EL (cell line): Measurements from ENCODE around the gene SENP7.
"Not testable (repeated sequence)": the region's sequence is repeated elsewhere in the genome, so short reads cannot be mapped to it uniquely, and the experiment has no call there.

Source experiments
- DNase-seq: peaks from one replicate; pipeline ENCODE4 v3.0.0-alpha.2; 2016

SENP7 gene

GRCh38 chr3:101312545-101312944 lies 200.5 kb downstream of the SENP7 start:
- DNase-seq, result no peak

DNA sequence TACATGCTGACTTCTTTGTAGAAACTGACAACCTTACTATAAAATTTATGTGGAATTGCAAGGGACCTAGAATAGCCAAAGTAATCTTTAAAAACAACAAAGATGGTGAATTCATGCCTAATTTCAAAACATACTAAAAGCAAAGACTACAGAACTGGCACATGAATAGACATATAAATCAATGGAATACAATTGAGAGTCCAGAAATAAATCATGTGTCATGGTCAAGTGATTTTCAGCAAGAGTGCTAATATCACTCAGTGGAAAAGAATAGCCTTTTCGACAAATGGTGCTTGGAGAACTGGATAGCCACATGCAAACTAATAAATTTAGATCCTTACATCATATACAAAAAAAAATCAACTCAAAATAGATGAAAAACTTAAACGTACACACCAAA lies 201.3 kb downstream of the SENP7 start:
- no peak for DNase-seq

- DNase-seq, result no peak
These were observed 202.0 kb downstream of the SENP7 start for GRCh38 chr3:101310978-101311375.

DNA sequence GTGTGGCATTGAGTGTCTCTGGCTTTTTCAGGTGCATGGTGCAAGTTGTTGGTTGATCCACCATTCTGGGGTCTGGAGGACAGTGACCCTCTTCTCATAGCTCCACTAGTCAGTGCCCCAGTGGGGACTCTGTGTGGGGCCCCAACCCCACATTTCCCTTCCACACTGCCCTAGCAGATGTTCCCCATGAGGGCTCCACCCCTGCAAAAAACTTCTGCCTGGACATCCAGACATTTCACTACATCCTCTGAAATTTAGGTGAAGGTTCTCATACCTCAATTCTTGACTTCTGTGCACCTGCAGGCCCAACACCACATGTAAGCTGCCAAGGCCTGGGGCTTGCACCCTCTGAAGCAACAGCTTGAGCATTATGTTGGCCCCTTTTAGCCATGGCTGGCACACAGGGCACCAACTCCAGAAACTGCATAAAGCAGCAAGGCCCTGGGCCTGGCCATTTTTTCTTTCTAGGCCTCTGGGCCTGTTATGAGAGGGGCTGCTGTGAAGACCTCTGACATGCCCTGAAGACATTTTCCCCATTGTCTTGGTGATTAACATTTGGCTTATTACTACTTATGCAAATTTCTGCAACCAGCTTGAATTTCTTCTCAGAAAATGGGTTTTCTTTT lies 204.8 kb downstream of the SENP7 start:
- not testable (repeated sequence) for DNase-seq

GRCh38 chr3:101303836-101304235 lies 209.2 kb downstream of the SENP7 start:
- DNase-seq, result no peak

DNA sequence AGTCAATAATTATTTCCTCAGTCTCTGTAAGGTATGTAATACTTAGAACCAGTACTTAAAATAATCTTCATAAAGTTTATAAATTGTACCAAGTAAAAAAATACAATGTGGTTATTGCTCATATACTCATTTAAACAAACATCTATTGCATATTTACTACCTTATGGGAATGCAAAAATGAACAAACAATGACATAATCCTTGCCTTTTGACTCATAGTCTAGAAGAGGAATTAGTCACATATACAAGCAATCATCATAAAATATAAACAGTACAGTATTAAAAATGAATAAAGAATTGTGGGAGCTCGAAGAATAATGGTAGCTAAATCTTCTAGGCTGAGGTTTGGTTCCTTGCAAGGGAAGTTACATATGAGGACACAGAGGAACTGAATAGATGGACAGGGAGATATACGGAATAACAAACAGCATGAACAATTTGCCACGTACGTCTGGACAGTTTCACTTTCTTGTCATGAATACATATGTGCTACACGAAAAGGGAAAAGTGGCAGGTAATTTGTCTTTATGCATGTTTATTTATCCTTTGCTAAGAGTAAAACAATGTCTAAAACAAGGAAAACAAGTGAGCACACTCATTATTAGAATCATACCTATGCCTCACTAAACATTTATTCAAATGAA lies 209.8 kb downstream of the SENP7 start:
- DNase-seq, result peak; percentile 56

DNA sequence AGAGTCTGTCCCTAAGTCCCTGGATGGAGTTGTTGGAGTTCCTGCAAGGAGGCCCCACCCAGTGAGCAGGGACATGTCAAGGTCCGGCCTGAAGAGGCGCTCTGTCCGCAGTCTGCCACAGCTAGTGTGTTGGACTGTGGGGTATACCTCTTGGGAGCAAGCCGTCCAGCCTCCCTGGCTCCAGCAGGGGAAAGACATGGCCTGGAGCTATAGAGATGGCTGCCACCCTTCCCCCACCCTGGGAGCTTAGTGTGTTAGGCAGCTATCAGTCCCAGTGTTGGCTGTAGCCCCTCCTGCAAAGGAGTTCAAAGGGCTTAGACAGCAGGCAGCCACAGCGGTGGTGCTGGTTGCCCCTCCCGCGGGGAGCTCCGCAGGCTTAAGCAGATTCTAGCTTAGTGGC lies 212.9 kb downstream of the SENP7 start:
- DNase-seq, result no peak

GRCh38 chr3:101292027-101292426 lies 221.0 kb downstream of the SENP7 start:
- no peak for DNase-seq

GRCh38 chr3:101288294-101288693 lies 224.7 kb downstream of the SENP7 start:
- DNase-seq, result no peak

DNA sequence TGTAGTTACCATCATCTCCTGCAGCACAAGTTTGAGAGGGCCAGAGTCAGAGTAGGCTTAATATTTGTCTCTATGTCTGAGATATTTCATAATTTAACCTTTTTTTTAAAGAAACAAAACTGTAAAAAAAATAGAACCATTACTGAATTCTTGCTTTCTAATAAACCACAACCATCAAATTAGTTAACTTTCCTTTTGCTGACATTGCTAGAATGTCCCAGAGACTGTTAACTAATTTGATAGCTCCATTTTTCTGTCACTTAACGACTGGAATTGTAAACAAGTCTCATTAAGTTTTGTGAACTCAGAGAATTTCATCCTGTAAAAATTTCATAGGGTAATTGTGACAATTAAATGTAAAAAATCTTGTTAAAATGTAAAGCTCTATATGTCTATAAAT lies 228.3 kb downstream of the SENP7 start:
- no peak for DNase-seq

DNA sequence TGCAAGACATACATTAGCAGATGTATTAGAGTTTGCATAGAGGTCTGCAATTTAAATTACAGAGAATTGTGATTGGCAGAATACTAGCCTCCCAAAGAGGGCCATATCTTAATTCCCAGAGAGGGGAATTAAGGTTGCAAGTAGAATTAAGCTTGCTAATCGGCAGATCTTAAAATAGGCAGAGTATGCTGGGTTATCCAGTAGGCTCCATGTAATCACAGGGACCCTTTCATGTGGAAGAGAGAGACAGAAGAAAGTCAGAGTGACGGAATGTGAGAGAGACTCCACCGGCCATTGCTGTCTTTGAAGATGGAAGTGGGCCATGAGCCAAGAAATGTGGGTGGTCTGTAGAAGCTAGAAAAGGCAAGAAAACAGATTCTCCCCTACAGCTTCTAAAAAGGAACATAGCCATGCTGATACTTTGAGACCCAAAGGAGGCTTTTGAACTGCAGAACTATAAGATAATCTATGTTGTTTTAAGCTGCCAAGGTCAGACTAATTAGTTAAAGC lies 231.4 kb downstream of the SENP7 start:
- DNase-seq, result no peak

GRCh38 chr3:101279765-101280385 lies 233.1 kb downstream of the SENP7 start:
- peak; percentile 5 for DNase-seq

- DNase-seq, result peak; percentile 20
These were observed 233.8 kb downstream of the SENP7 start for GRCh38 chr3:101279162-101279561.

DNA sequence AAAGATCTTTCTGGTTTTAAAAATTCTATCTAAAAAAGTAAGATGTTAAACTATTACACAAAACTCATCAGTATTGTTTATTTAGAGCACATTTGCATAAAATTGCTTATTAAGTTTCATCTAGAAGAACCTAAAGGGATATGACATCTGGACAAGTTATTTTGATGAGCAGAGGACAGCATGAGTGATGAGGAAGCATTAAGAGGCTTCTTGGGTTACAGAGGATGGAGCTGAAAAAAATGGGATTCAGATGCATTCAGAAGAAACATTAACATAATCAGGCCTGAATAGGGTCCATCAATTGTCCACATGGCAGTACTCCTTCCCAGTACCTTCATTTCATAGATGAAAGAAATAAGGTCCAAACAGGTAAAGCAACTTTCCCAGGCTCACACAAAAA lies 234.3 kb downstream of the SENP7 start:
- DNase-seq, result no peak
